Activated T-cell treated with anti-CD3 and anti-CD28 coated beads, Interleukin-2, amount 50 U/mL, for 1 hour (primary cell): ENCODE data around the gene MTMR4.
"Not testable (repeated sequence)": the region's sequence is repeated elsewhere in the genome, so short reads cannot be mapped to it uniquely, and the experiment has no call there.

ENCODE experiments used
- DNase-seq: peaks from one replicate; pipeline ENCODE4 v3.0.0-alpha.2; 2020

MTMR4 gene

GRCh38 chr17:58488428-58488890 lies 26.0 kb downstream of the MTMR4 start:
- DNase-seq: no peak

GRCh38 chr17:58487589-58488427 lies 26.6 kb downstream of the MTMR4 start, which contains the start of gene HSF5:
Gene HSF5 (minus strand): TSS chr17:58488408. CDS start chr17:58488274, 134 bp downstream.
- DNase-seq: peak; percentile 80

GRCh38 chr17:58484600-58484999 lies 29.8 kb downstream of the MTMR4 start:
- DNase-seq: no peak

- not testable (repeated sequence) for DNase-seq
Observed at GRCh38 chr17:58481798-58482197, 32.6 kb downstream of the MTMR4 start.

- DNase-seq: no peak
Observed at GRCh38 chr17:58480090-58480489, 34.3 kb downstream of the MTMR4 start.

GRCh38 chr17:58476812-58477211 lies 37.6 kb downstream of the MTMR4 start:
- DNase-seq: no peak

GRCh38 chr17:58475985-58476384 lies 38.5 kb downstream of the MTMR4 start:
- no peak for DNase-seq

GRCh38 chr17:58470356-58470755 lies 44.1 kb downstream of the MTMR4 start:
- no peak for DNase-seq

- DNase-seq: no peak
Observed at GRCh38 chr17:58468944-58469343, 45.5 kb downstream of the MTMR4 start.

- DNase-seq: no peak
Observed at GRCh38 chr17:58455491-58455890, 58.9 kb downstream of the MTMR4 start.

GRCh38 chr17:58452738-58453137 lies 61.7 kb downstream of the MTMR4 start:
- DNase-seq: no peak

- peak; percentile 59 for DNase-seq
Observed at GRCh38 chr17:58447039-58447975, 67.1 kb downstream of the MTMR4 start.

GRCh38 chr17:58446086-58446485 lies 68.4 kb downstream of the MTMR4 start:
- DNase-seq: no peak
